ENCODE measurements around the gene EPB41L5. TPM values are rescaled to one million over a fixed set of nuclear protein-coding genes. Genes with fewer than 3 reads are reported as not detected.
"Not testable (repeated sequence)": the region's sequence is repeated elsewhere in the genome, so short reads cannot be mapped to it uniquely, and the experiment has no call there.

EPB41L5 gene
- total and polyA plus RNA-seq, 12 donors, result 2.6 to 25.8 (median 13.9) TPM

DNA sequence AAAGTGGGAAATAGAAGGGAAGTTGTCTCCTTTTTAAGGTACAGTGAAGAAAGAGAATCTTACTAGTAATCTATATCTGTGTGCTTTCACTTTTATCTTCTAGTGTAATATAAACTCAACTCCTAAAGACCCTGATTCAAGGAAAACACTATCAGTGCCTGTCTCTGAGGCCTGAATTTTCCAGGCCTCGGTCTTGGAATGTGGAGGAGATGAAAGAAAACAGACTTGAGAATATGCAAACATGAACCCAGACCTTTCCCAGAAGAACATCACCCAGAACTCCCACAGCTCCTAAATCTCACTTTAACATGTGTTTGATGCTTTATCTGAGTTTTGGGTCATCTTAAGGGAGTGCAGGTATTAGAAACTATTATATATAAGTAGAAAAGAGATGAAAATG lies 51.8 kb downstream of the EPB41L5 start:
- TF ChIP-seq POLR2A (IDR thresholded peaks at IDR 0.05) (no peak), CTCF (IDR thresholded peaks at IDR 0.05) (no peak)
- H3K27ac ChIP-seq, result no peak overlapping the region

DNA sequence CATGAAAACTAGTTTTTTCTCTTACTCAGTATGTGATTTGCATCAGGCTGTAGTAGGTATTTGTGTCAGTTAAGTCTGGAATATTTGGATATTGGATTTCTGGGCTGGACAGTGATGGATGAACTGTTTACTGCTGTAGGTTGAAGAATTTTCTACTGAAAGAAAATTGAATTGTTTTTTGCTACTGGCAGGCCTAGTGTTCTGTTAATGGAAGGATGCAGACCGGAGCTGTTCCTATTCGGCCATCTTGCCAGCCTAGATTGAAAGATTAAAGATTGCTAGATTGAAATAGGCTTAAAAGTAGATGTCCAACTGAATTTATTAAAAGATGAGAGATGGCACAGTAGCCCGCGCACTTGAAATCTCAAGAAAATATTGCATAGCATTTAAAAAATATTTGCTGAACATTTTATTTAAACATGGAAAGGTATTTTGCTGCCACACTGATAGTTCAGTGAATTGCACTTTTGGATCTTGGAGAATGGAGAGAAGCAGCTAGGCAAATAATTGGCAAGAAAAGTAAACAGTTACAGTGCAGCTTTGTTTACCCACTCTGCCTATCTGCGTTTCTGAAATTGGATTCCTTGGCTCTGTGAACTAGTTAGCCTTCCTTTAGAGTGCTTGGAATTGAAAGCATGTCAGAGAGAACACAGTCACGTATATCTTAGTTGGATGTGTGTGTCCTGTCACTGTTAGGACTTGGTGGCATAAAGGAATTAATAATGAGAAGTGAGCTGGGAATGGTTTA lies 54.1 kb downstream of the EPB41L5 start:
- no peak for TF ChIP-seq CTCF (IDR thresholded peaks at IDR 0.05)
- no peak for TF ChIP-seq POLR2A (IDR thresholded peaks at IDR 0.05)
- Histone ChIP-seq H3K27ac (no peak overlapping the region), H3K4me3 (no peak overlapping the region), H3K36me3 (replicated peaks in 1 of 2) (no peaks in the 10 kb centered on the region), H3K4me1 (replicated peaks in 1 of 2) (peaks cover 0 to 7% of the 10 kb centered on the region in 2 donors), H3K9me3 (replicated peaks in 1 of 3) (no peaks in the 10 kb centered on the region), H3K27me3 (no peaks in the 10 kb centered on the region)
- DNase-seq, result no peak
- 64 to 78% (median 69%) methylated on average over 6 of the region's 6 CpGs for WGBS, 4 donors
- intact Hi-C loops (cut with DNase I), result no loop called here

More for the DNA sequence above, 51.8 kb downstream of the EPB41L5 start:
- no peaks in the 10 kb centered on the region for H3K36me3 ChIP-seq (replicated peaks in 1 of 2)
- 64 to 88% (median 72%) methylated on average over 1 of the region's 1 CpG for WGBS, 4 donors
- H3K4me3 ChIP-seq, result no peak overlapping the region
- H3K4me1 ChIP-seq (replicated peaks in 1 of 2), result peaks cover 0 to 7% of the 10 kb centered on the region in 2 donors
- H3K9me3 ChIP-seq (replicated peaks in 1 of 3), result no peaks in the 10 kb centered on the region
- H3K27me3 ChIP-seq, result no peaks in the 10 kb centered on the region
- no peak for DNase-seq
- intact Hi-C loops (cut with DNase I), result no loop called here

GRCh38 chr2:120068040-120068658 lies 55.3 kb downstream of the EPB41L5 start:
- H3K4me3 ChIP-seq; H3K9me3 ChIP-seq (replicated peaks in 1 of 3); DNase-seq; H3K27ac ChIP-seq; intact Hi-C loops (cut with DNase I); H3K27me3 ChIP-seq; H3K36me3 ChIP-seq (replicated peaks in 1 of 2); H3K4me1 ChIP-seq (replicated peaks in 1 of 2): not testable (repeated sequence)
- 94 to 98% (median 96%) methylated on average over 13 to 20 of the region's 20 CpGs for WGBS, 4 donors

GRCh38 chr2:120075545-120075944 lies 62.7 kb downstream of the EPB41L5 start:
- no peaks in the 10 kb centered on the region for H3K4me1 ChIP-seq (replicated peaks in 1 of 2)
- H3K27ac ChIP-seq, result no peak overlapping the region
- intact Hi-C loops (cut with DNase I), result no loop called here
- no peak for DNase-seq
- no peaks in the 10 kb centered on the region for H3K9me3 ChIP-seq (replicated peaks in 1 of 3)
- 94 to 97% (median 96%) methylated on average over 1 of the region's 1 CpG for WGBS, 4 donors
- no peaks in the 10 kb centered on the region for H3K36me3 ChIP-seq (replicated peaks in 1 of 2)
- TF ChIP-seq POLR2A (IDR thresholded peaks at IDR 0.05), result no peak
- no peaks in the 10 kb centered on the region for H3K27me3 ChIP-seq
- H3K4me3 ChIP-seq, result no peak overlapping the region

DNA sequence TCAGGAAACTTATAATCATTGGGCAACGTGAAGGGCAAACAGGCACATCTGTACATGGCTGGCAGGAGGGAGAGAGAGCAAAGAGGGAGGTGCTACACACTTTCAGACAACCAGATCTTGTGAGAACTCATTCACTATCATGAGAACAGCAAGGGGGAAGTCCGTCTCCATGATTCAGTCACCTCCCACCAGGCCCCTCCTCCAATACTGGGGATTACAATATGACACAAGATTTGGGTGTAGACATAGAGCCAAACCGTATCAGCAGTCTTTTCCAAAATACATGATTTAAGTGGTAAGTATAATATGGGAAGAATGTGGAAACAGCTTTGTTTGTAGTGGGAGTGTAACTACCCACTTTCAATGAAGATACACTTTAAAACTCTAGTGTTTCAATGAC lies 65.0 kb downstream of the EPB41L5 start:
- Histone ChIP-seq H3K36me3 (replicated peaks in 1 of 2) (no peaks in the 10 kb centered on the region), H3K27ac (no peak overlapping the region), H3K9me3 (replicated peaks in 1 of 3) (no peaks in the 10 kb centered on the region), H3K4me1 (replicated peaks in 1 of 2) (no peaks in the 10 kb centered on the region), H3K4me3 (no peak overlapping the region), H3K27me3 (no peaks in the 10 kb centered on the region)
- no peak for TF ChIP-seq CTCF (IDR thresholded peaks at IDR 0.05)
- no peak for TF ChIP-seq POLR2A (IDR thresholded peaks at IDR 0.05)
- WGBS, 4 donors, result 70 to 86% (median 81%) methylated on average over 3 of the region's 3 CpGs
- DNase-seq, result no peak
- intact Hi-C loops (cut with DNase I), result no loop called here

Measured in adrenal gland (tissue), 12 donors.